ENCODE data around the gene SPINK9. TPM values are rescaled to one million over a fixed set of nuclear protein-coding genes. Genes with fewer than 3 reads are reported as not detected.

The SPINK9 gene, protein sequence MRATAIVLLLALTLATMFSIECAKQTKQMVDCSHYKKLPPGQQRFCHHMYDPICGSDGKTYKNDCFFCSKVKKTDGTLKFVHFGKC
- total RNA-seq: not detected in 2 replicates

GRCh38 chr5:148335259-148335658 is at the start of gene SPINK9:
SPINK9 (plus strand) TSS chr5:148335559; CDS start chr5:148335614, 55 bp downstream.

GRCh38 chr5:148312153-148312552 is 23.2 kb upstream of the SPINK9 start, which contains the start of gene SPINK7:
SPINK7 (plus strand) TSS chr5:148312423; CDS start chr5:148312484, 61 bp downstream.

GRCh38 chr5:148383564-148384379 is 48.4 kb downstream of the SPINK9 start, which contains the start of gene FBXO38:
FBXO38 (plus strand) TSS chr5:148383958; CDS start chr5:148394777, 10,819 bp downstream.

Other genes starting within 250 kb of the SPINK9 start
- gene SPINK14, start 167.0 kb upstream of the SPINK9 start, total RNA-seq: not detected in 2 replicates
- gene SPINK6, start 132.5 kb upstream of the SPINK9 start, total RNA-seq: not detected in 2 replicates
- gene MARCOL, start 97.0 kb upstream of the SPINK9 start, total RNA-seq: not detected in 2 replicates
- gene SPINK13, start 66.8 kb upstream of the SPINK9 start, total RNA-seq: not detected in 2 replicates
- gene SPINK7, start 23.1 kb upstream of the SPINK9 start, total RNA-seq: 2.9 and 4.3 TPM in 2 replicates
- gene FBXO38, start 48.4 kb downstream of the SPINK9 start, total RNA-seq: 41.1 and 48.7 TPM in 2 replicates